Measurements from ENCODE around the gene GZMA. TPM values are rescaled to one million over a fixed set of nuclear protein-coding genes. Genes with fewer than 3 reads are reported as not detected.

GZMA gene
- total RNA-seq, 2 experiments from 2014 or later = 3.5 to 5.0 TPM

- Histone ChIP-seq H3K27me3 (ENCODE audit: control insufficient read depth in 1 of 2, insufficient read depth in 2 of 2, low read length in 2 of 2) (no peaks in the 10 kb centered on the region), H3K4me1 (ENCODE audit: insufficient read depth, low read length) (peaks cover 18% of the 10 kb centered on the region), H3K27ac (ENCODE audit: low read depth in 1 of 2, low read length in 2 of 2) (no peak overlapping the region), H3K36me3 (ENCODE audit: insufficient read depth, low read length) (no peaks in the 10 kb centered on the region), H3K9me3 (ENCODE audit: control insufficient read depth in 1 of 2, insufficient read depth in 1 of 2, low read length in 2 of 2) (no peaks in the 10 kb centered on the region), H3K4me3 (ENCODE audit: low read length) (no peak overlapping the region)
- Mint-ChIP-seq H3K36me3 (ENCODE audit: low read depth) (no peaks in the 10 kb centered on the region), H3K9me3 (no peaks in the 10 kb centered on the region), H3K27ac (no peak overlapping the region), H3K27me3 (no peaks in the 10 kb centered on the region), H3K4me1 (ENCODE audit: low read depth) (peaks cover 17% of the 10 kb centered on the region), H3K4me3 (no peak overlapping the region)
- intact Hi-C loops (cut with DNase I, micrococcal nuclease) = loop anchor here in 1 of 2 experiments (5.0 kb wide), 1 partner anchor 36 kb away; no protein-coding TSS in a partner anchor
- ATAC-seq (ENCODE audit: poor library complexity) (no peak), DNase-seq (no peak)
- CTCF ChIA-PET = interaction anchor here (2.6 kb wide), 1 partner anchor 199 kb away, joined by 8 read pairs; no protein-coding TSS in a partner anchor
- no peak for TF ChIP-seq CTCF (IDR thresholded peaks at IDR 0.05)
- POLR2A ChIA-PET = interaction anchor here (1.3 kb wide), 1 partner anchor 42 kb away, joined by 3 read pairs; no protein-coding TSS in a partner anchor
Measured at GRCh38 chr5:55143624-55144023, 41.2 kb downstream of the GZMA start.

GRCh38 chr5:55146080-55146479, 43.6 kb downstream of the GZMA start:
- Mint-ChIP-seq H3K4me3 (no peak overlapping the region), H3K36me3 (ENCODE audit: low read depth) (no peaks in the 10 kb centered on the region), H3K4me1 (ENCODE audit: low read depth) (peaks cover 17% of the 10 kb centered on the region), H3K27ac (no peak overlapping the region), H3K9me3 (no peaks in the 10 kb centered on the region), H3K27me3 (peaks cover 8% of the 10 kb centered on the region)
- H3K27me3 ChIP-seq (ENCODE audit: control insufficient read depth in 1 of 2, insufficient read depth in 2 of 2, low read length in 2 of 2) = no peaks in the 10 kb centered on the region
- no peaks in the 10 kb centered on the region for H3K9me3 ChIP-seq (ENCODE audit: control insufficient read depth in 1 of 2, insufficient read depth in 1 of 2, low read length in 2 of 2)
- no peak for ATAC-seq (ENCODE audit: poor library complexity)
- no peaks in the 10 kb centered on the region for H3K36me3 ChIP-seq (ENCODE audit: insufficient read depth, low read length)
- CTCF ChIA-PET = interaction anchor here (0.6 to 2.4 kb wide), 14 partner anchors 10 to 628 kb away, joined by 3 to 31 read pairs (median 4); partner anchors contain the start of genes GPX8 and SNX18
- POLR2A ChIA-PET = interaction anchor here (0.9 to 1.7 kb wide), 3 partner anchors 42 to 202 kb away, joined by 3 to 14 read pairs (median 8); no protein-coding TSS in a partner anchor
- intact Hi-C loops (cut with DNase I, micrococcal nuclease) = loop anchor here (1.0 to 5.0 kb wide), 3 partner anchors 44 to 240 kb away; partner anchors contain the start of gene GZMA (in 1 of the 2)
- no peak overlapping the region for H3K27ac ChIP-seq (ENCODE audit: low read depth in 1 of 2, low read length in 2 of 2)
- no peak for DNase-seq
- no peak for TF ChIP-seq CTCF (IDR thresholded peaks at IDR 0.05)
- no peak overlapping the region for H3K4me3 ChIP-seq (ENCODE audit: low read length)
- H3K4me1 ChIP-seq (ENCODE audit: insufficient read depth, low read length) = peaks cover 18% of the 10 kb centered on the region

GRCh38 chr5:55146543-55147151, 44.2 kb downstream of the GZMA start:
- H3K27ac ChIP-seq (ENCODE audit: low read depth in 1 of 2, low read length in 2 of 2) = no peak overlapping the region
- Mint-ChIP-seq H3K4me1 (ENCODE audit: low read depth) (peaks cover 14% of the 10 kb centered on the region), H3K36me3 (ENCODE audit: low read depth) (no peaks in the 10 kb centered on the region), H3K4me3 (no peak overlapping the region), H3K27me3 (peaks cover 10% of the 10 kb centered on the region), H3K27ac (no peak overlapping the region), H3K9me3 (no peaks in the 10 kb centered on the region)
- DNase-seq (peak; percentile 68 to 90 (median 76)), ATAC-seq (ENCODE audit: poor library complexity) (peak; percentile 95)
- CTCF ChIA-PET = interaction anchor here (0.6 to 2.4 kb wide), 15 partner anchors 11 to 629 kb away, joined by 3 to 31 read pairs (median 4); partner anchors contain the start of genes GPX8 and SNX18
- H3K36me3 ChIP-seq (ENCODE audit: insufficient read depth, low read length) = no peaks in the 10 kb centered on the region
- H3K27me3 ChIP-seq (ENCODE audit: control insufficient read depth in 1 of 2, insufficient read depth in 2 of 2, low read length in 2 of 2) = no peaks in the 10 kb centered on the region
- H3K4me1 ChIP-seq (ENCODE audit: insufficient read depth, low read length) = peaks cover 15% of the 10 kb centered on the region
- H3K4me3 ChIP-seq (ENCODE audit: low read length) = no peak overlapping the region
- no peaks in the 10 kb centered on the region for H3K9me3 ChIP-seq (ENCODE audit: control insufficient read depth in 1 of 2, insufficient read depth in 1 of 2, low read length in 2 of 2)
- POLR2A ChIA-PET = interaction anchor here (0.7 to 1.7 kb wide), 4 partner anchors 14 to 202 kb away, joined by 3 to 14 read pairs (median 6); no protein-coding TSS in a partner anchor
- TF ChIP-seq CTCF (IDR thresholded peaks at IDR 0.05) = peak; percentile 99
- intact Hi-C loops (cut with DNase I, micrococcal nuclease) = loop anchor here (1.0 to 5.0 kb wide), 3 partner anchors 44 to 240 kb away; partner anchors contain the start of gene GZMA (in 1 of the 2)

Data from CD4-positive, alpha-beta T cell (primary cell).